Esophagus squamous epithelium (tissue), 5 donors: Measurements from ENCODE around the gene BCAM. TPM values are rescaled to one million over a fixed set of nuclear protein-coding genes. Genes with fewer than 3 reads are reported as not detected.

Source experiments
- DNase-seq: peaks from one replicate; lab custom pipeline; 2025; lab: John Stamatoyannopoulos, UW
- H3K27ac ChIP-seq, 4 donors: fragments of 200-600 bp; sonication (generic); one replicate each; pipeline ENCODE4 v1.5.1; 2016 to 2019; ENCODE audit warnings: mild to moderate bottlenecking in 1 of 4
- H3K27me3 ChIP-seq, 4 donors: fragments of 200-600 bp; sonication (generic); 1 replicate in 3 of 4; 2 replicates in 1 of 4; pipeline versions ENCODE4 v1.5.1 to v1.6.0; 2017 to 2021; ENCODE audit warnings: antibody characterized with exemption in 1 of 4
- H3K36me3 ChIP-seq, 3 donors: fragments of 200-600 bp; sonication (generic); one replicate each; pipeline ENCODE4 v1.5.1; 2016 to 2019
- H3K4me1 ChIP-seq, 3 donors: fragments of 200-600 bp; sonication (generic); one replicate each; pipeline ENCODE4 v1.5.1; 2017 to 2019
- H3K4me3 ChIP-seq, 4 donors: fragments of 200-600 bp; sonication (generic); 1 replicate in 3 of 4; 2 replicates in 1 of 4; pipeline ENCODE4 v1.5.1; 2016 to 2019; ENCODE audit warnings: mild to moderate bottlenecking in 2 of 4, moderate library complexity in 1 of 4
- H3K9me3 ChIP-seq, 3 donors: fragments of 200-600 bp; sonication (generic); one replicate each; pipeline ENCODE4 v1.5.1; 2016 to 2019
- CTCF ChIP-seq, 6 experiments: fragments of 450-650 bp in 4 of 6; fragments of 200-600 bp in 2 of 6; sonication (generic) in 2 of 6; IDR thresholded peaks; one replicate each; pipeline ENCODE4 v1.5.1; 2016 to 2019; ENCODE audit warnings: antibody characterized with exemption in 6 of 6, mild to moderate bottlenecking in 4 of 6, moderate library complexity in 4 of 6
- POLR2A ChIP-seq, 4 donors: fragments of 450-650 bp; IDR thresholded peaks; one replicate each; pipeline ENCODE4 v1.6.1; 2017; ENCODE audit warnings: antibody characterized with exemption in 4 of 4, mild to moderate bottlenecking in 4 of 4, moderate library complexity in 3 of 4
- WGBS, 2 donors: methylation state at CpG; one replicate each; pipeline ENCODE4 v1.1.5; 2018; 5-methylcytosine and 5-hydroxymethylcytosine counted together
- intact Hi-C: fragments of 100-400 bp; cut with DNase I; formaldehyde crosslinking; loops from one replicate; pipeline ENCODE4 v1.15.0; 2022
- total RNA-seq, 4 donors: library from RNA; depleted of rRNA; stranded (reverse); fragments of >200 nt; gene quantifications; one replicate each; pipeline ENCODE4 v1.1.0, GENCODE V29; 2016
- donor health status: DM: yes; HTN: yes; CAD: no.

BCAM gene
- total RNA-seq, 4 donors from 2014 or later: 7.2 to 24.8 (median 17.6) TPM

GRCh38 chr19:44807162-44807561 is 1.7 kb upstream of the BCAM start:
- WGBS, 2 donors: 30% methylated on average over 4 of the region's 5 CpGs; no CpG with 5 or more reads in 1 of the 2 donors
- no peak for TF ChIP-seq CTCF (IDR thresholded peaks at IDR 0.05)
- no peak for TF ChIP-seq POLR2A (IDR thresholded peaks at IDR 0.05)

GRCh38 chr19:44807652-44808462 is 1.0 kb upstream of the BCAM start:
- TF ChIP-seq POLR2A (IDR thresholded peaks at IDR 0.05): no peak
- peak in 2 of 6 experiments; percentile 35 to 41 for TF ChIP-seq CTCF (IDR thresholded peaks at IDR 0.05)
- intact Hi-C loops: no loop called here

More at GRCh38 chr19:44807162-44807561, 1.7 kb upstream of the BCAM start:
- DNase-seq: no peak
- peak overlapping the region in 3 of 4 donors; percentile 43 to 75 (median 57) for H3K27ac ChIP-seq
- intact Hi-C loops: no loop called here
- peaks cover 0 to 19% (median 0%) of the 10 kb centered on the region in 4 donors for H3K27me3 ChIP-seq
- H3K36me3 ChIP-seq: peaks cover 0 to 7% (median 0%) of the 10 kb centered on the region in 3 donors
- no peaks in the 10 kb centered on the region for H3K9me3 ChIP-seq
- H3K4me3 ChIP-seq: no peak overlapping the region
- H3K4me1 ChIP-seq: peaks cover 14 to 49% (median 18%) of the 10 kb centered on the region in 3 donors

GRCh38 chr19:44809577-44810233 is 802 bp downstream of the BCAM start:
- WGBS, 2 donors: 18 to 33% methylated on average over 2 to 4 of the region's 7 CpGs
- TF ChIP-seq CTCF (IDR thresholded peaks at IDR 0.05): no peak
- no peak for TF ChIP-seq POLR2A (IDR thresholded peaks at IDR 0.05)
- intact Hi-C loops: no loop called here
- Histone ChIP-seq H3K4me3 (peak overlapping the region; percentile 32 to 73 (median 52)), H3K27me3 (peaks cover 0 to 19% (median 0%) of the 10 kb centered on the region in 4 donors), H3K27ac (peak overlapping the region; percentile 38 to 75 (median 68)), H3K9me3 (no peaks in the 10 kb centered on the region), H3K36me3 (peaks cover 0 to 17% (median 0%) of the 10 kb centered on the region in 3 donors), H3K4me1 (peaks cover 14 to 49% (median 18%) of the 10 kb centered on the region in 3 donors)
- DNase-seq: no peak

More at GRCh38 chr19:44807652-44808462, 1.0 kb upstream of the BCAM start:
- peak overlapping the region in 3 of 4 donors; percentile 57 to 75 (median 69) for H3K27ac ChIP-seq
- DNase-seq: no peak
- H3K36me3 ChIP-seq: peaks cover 0 to under 1% (median 0%) of the 10 kb centered on the region in 3 donors
- H3K27me3 ChIP-seq: peaks cover 0 to 19% (median 0%) of the 10 kb centered on the region in 4 donors
- peak overlapping the region in 2 of 4 donors; percentile 57 to 73 for H3K4me3 ChIP-seq
- H3K4me1 ChIP-seq: peaks cover 14 to 49% (median 18%) of the 10 kb centered on the region in 3 donors
- H3K9me3 ChIP-seq: no peaks in the 10 kb centered on the region
- 20 to 34% methylated on average over 8 to 10 of the region's 14 CpGs for WGBS, 2 donors

GRCh38 chr19:44810234-44811121 is 1.6 kb downstream of the BCAM start:
- peak overlapping the region in 2 of 4 donors; percentile 22 to 75 for H3K27ac ChIP-seq
- DNase-seq: no peak

More at GRCh38 chr19:44810234-44811121, 1.6 kb downstream of the BCAM start:
- intact Hi-C loops: no loop called here
- Histone ChIP-seq H3K9me3 (no peaks in the 10 kb centered on the region), H3K4me1 (peaks cover 14 to 49% (median 18%) of the 10 kb centered on the region in 3 donors), H3K27me3 (peaks cover 0 to 19% (median 0%) of the 10 kb centered on the region in 4 donors), H3K36me3 (peaks cover 0 to 23% (median 0%) of the 10 kb centered on the region in 3 donors), H3K4me3 (peak overlapping the region; percentile 3 to 73 (median 52))
- TF ChIP-seq POLR2A (IDR thresholded peaks at IDR 0.05) (no peak), CTCF (IDR thresholded peaks at IDR 0.05) (no peak)
- WGBS, 2 donors: 54 to 61% methylated on average over 7 to 9 of the region's 13 CpGs
